Gastrocnemius medialis (tissue), 4 donors: ENCODE data around the gene ZNF580. TPM values are rescaled to one million over a fixed set of nuclear protein-coding genes. Genes with fewer than 3 reads are reported as not detected.

Source experiments
- ATAC-seq, 2 donors: fragments of 150-250 bp; one replicate each; pipeline ENCODE4 v1.9.1; 2016
- DNase-seq, 2 donors: peaks; one replicate each; pipeline ENCODE4 v3.0.0-alpha.2; 2019
- H3K27ac ChIP-seq, 4 donors: fragments of 200-600 bp; sonication (generic); 1 replicate in 1 of 4; 2 replicates in 3 of 4; pipeline ENCODE4 v1.5.1; 2016 to 2018; ENCODE audit warnings: mild to moderate bottlenecking in 2 of 4, moderate library complexity in 1 of 4
- H3K27me3 ChIP-seq, 3 donors: fragments of 200-600 bp; sonication (generic) in 2 of 3; 1 replicate in 1 of 3; 2 replicates in 2 of 3; pipeline versions ENCODE4 v1.5.1 to v1.6.0; 2016 to 2019; ENCODE audit warnings: mild to moderate bottlenecking in 1 of 3, moderate library complexity in 1 of 3
- H3K36me3 ChIP-seq, 2 donors: fragments of 200-600 bp; sonication (generic) in 1 of 2; one replicate each; pipeline ENCODE4 v1.5.1; 2017 to 2018
- H3K4me1 ChIP-seq, 2 donors: fragments of 200-600 bp; sonication (generic) in 1 of 2; one replicate each; pipeline ENCODE4 v1.5.1; 2016 to 2017; ENCODE audit warnings: mild to moderate bottlenecking in 2 of 2
- H3K4me3 ChIP-seq, 4 donors: fragments of 200-600 bp; sonication (generic) in 3 of 4; 1 replicate in 1 of 4; 2 replicates in 3 of 4; pipeline ENCODE4 v1.5.1; 2016 to 2019; ENCODE audit warnings: mild to moderate bottlenecking in 2 of 4
- H3K9me3 ChIP-seq, 3 donors: fragments of 200-600 bp; sonication (generic) in 2 of 3; 1 replicate in 1 of 3; 2 replicates in 2 of 3; pipeline ENCODE4 v1.5.1; 2016 to 2019
- POLR2A ChIP-seq, 2 donors: fragments of 450-650 bp; IDR thresholded peaks; one replicate each; pipeline ENCODE4 v1.6.1; 2017; ENCODE audit warnings: antibody characterized with exemption in 2 of 2, mild to moderate bottlenecking in 2 of 2, moderate library complexity in 2 of 2
- in situ Hi-C, 4 donors: fragments of 200-750 bp; cut with MboI; loops; one replicate each; pipeline versions ENCODE4 v1.15.0 to v1.8.0; 2017; ENCODE audit warnings: low sequenced_read_pairs in 4 of 4
- intact Hi-C: fragments of 100-400 bp; cut with DNase I; formaldehyde crosslinking; loops from one replicate; pipeline ENCODE4 v1.15.1; 2023; ENCODE audit warnings: low total_unique reads
- total RNA-seq, 4 donors: library from RNA; depleted of rRNA; stranded (reverse); fragments of >200 nt; gene quantifications; one replicate each; pipeline versions ENCODE4 v1.1.0 to v1.2.3, GENCODE V29; 2016
- TF ChIP-seq, protein P1 (sequence below), 5 experiments: fragments of 450-650 bp in 3 of 5; fragments of 200-600 bp in 2 of 5; sonication (generic) in 2 of 5; IDR thresholded peaks in 4 of 5; conservative IDR thresholded peaks in 1 of 5; 1 replicate in 4 of 5; 2 replicates in 1 of 5; pipeline ENCODE4 v1.5.1; 2016 to 2019; ENCODE audit warnings: antibody characterized with exemption in 5 of 5, mild to moderate bottlenecking in 3 of 5, moderate library complexity in 3 of 5

ZNF580 gene
- total RNA-seq, 4 donors from 2014 or later, result 1.5 to 12.3 (median 7.2) TPM

GRCh38 chr19:55617426-55617825, 23.4 kb upstream of the ZNF580 start:
- Histone ChIP-seq H3K4me1 (peaks cover 24 to 31% of the 10 kb centered on the region in 2 donors), H3K27ac (peak overlapping the region in 3 of 4 donors; percentile 5 to 98 (median 43)), H3K9me3 (no peaks in the 10 kb centered on the region), H3K36me3 (peaks cover 0 to 26% of the 10 kb centered on the region in 2 donors), H3K27me3 (no peaks in the 10 kb centered on the region), H3K4me3 (no peak overlapping the region)
- in situ Hi-C loops (no loop called here), intact Hi-C loops (no loop called here)
- DNase-seq, result no peak
- TF ChIP-seq, protein P1, sequence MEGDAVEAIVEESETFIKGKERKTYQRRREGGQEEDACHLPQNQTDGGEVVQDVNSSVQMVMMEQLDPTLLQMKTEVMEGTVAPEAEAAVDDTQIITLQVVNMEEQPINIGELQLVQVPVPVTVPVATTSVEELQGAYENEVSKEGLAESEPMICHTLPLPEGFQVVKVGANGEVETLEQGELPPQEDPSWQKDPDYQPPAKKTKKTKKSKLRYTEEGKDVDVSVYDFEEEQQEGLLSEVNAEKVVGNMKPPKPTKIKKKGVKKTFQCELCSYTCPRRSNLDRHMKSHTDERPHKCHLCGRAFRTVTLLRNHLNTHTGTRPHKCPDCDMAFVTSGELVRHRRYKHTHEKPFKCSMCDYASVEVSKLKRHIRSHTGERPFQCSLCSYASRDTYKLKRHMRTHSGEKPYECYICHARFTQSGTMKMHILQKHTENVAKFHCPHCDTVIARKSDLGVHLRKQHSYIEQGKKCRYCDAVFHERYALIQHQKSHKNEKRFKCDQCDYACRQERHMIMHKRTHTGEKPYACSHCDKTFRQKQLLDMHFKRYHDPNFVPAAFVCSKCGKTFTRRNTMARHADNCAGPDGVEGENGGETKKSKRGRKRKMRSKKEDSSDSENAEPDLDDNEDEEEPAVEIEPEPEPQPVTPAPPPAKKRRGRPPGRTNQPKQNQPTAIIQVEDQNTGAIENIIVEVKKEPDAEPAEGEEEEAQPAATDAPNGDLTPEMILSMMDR (IDR thresholded peaks at IDR 0.05 in 4 of 5, conservative IDR thresholded peaks at IDR 0.05 in 1 of 5), result no peak
- TF ChIP-seq POLR2A (IDR thresholded peaks at IDR 0.05), result no peak
- ATAC-seq, result no peak

- DNase-seq (no peak), ATAC-seq (no peak)
- TF ChIP-seq POLR2A (IDR thresholded peaks at IDR 0.05), result no peak
- TF ChIP-seq, protein P1 (IDR thresholded peaks at IDR 0.05 in 4 of 5, conservative IDR thresholded peaks at IDR 0.05 in 1 of 5), result no peak
- Histone ChIP-seq H3K9me3 (no peaks in the 10 kb centered on the region), H3K36me3 (peaks cover 0 to 26% of the 10 kb centered on the region in 2 donors), H3K4me1 (peaks cover 27 to 38% of the 10 kb centered on the region in 2 donors), H3K4me3 (no peak overlapping the region), H3K27me3 (no peaks in the 10 kb centered on the region), H3K27ac (peak overlapping the region; percentile 31 to 99 (median 98))
- in situ Hi-C loops, result no loop called here
- intact Hi-C loops, result no loop called here
Observed at GRCh38 chr19:55618426-55618825, 22.4 kb upstream of the ZNF580 start.

DNA sequence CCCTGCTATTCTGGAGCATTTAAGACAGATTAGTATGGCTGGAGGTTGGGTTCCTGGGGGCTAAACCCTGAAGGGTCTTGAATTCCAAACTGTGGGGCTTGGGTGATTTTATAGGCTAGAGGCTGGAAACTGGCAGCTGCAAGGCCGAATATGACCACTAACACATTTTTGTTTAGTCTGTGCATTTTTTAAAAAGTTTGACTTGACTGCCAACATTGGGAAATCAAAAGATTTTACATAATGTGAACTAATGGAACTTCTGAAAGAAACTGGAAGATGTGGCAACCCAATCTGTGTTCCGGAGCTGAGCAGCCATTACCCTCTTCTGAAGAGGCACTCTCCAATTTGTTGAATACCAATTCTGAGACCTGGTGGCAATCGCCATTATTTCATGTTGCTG, 21.5 kb upstream of the ZNF580 start:
- Histone ChIP-seq H3K4me3 (no peak overlapping the region), H3K9me3 (no peaks in the 10 kb centered on the region), H3K27me3 (no peaks in the 10 kb centered on the region), H3K27ac (peak overlapping the region; percentile 31 to 99 (median 98)), H3K4me1 (peaks cover 32 to 40% of the 10 kb centered on the region in 2 donors), H3K36me3 (peaks cover 0 to 26% of the 10 kb centered on the region in 2 donors)
- TF ChIP-seq POLR2A (IDR thresholded peaks at IDR 0.05), result no peak
- TF ChIP-seq, protein P1 (IDR thresholded peaks at IDR 0.05 in 4 of 5, conservative IDR thresholded peaks at IDR 0.05 in 1 of 5), result no peak
- DNase-seq (no peak), ATAC-seq (no peak)
- in situ Hi-C loops, result no loop called here
- intact Hi-C loops, result no loop called here

DNA sequence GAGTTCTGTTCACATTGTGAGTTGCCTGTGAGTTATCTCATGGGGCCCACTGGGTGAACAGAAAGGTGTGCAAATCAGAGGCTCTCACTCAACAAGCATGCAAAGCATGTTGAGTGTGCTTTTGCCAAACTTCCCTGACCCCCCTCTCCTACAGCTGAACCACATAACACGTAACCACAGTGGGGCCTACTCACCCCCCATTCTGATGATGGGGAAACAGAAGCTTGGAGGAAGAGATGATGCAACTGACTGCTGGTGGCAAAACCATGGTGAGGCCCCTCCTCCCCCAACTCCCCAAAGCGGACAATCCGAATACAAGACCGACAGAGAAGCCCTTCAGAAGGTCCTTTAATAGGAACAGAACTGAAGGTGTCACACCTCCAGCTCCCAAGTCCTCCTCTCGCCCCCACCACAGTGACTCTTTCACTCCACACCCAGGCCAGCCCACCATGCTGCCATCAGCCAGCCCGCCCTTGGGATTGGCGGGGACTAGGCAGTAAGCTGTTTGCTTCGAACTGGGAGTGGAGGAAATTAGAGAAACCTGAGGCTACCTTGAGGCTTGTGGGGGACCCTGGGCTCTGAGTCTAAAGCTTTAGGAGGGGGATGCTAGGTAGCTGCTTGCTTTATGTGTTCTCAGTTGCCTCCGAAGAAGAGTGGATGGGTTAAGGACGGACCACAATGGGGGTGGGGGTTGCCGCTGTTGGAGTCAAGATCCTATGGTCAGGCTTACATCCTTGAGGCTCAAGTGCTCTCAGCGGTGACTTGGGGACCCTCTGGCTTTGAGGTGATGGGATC, 20.2 kb upstream of the ZNF580 start:
- no peaks in the 10 kb centered on the region for H3K27me3 ChIP-seq
- peaks cover 0 to 26% of the 10 kb centered on the region in 2 donors for H3K36me3 ChIP-seq
- DNase-seq, result no peak
- no peak overlapping the region for H3K4me3 ChIP-seq
- intact Hi-C loops, result loop anchor here (5.0 kb wide), 1 partner anchor 213 kb away; the partner anchor contains the start of gene UBE2S
- TF ChIP-seq, protein P1 (IDR thresholded peaks at IDR 0.05 in 4 of 5, conservative IDR thresholded peaks at IDR 0.05 in 1 of 5), result no peak
- no peak for TF ChIP-seq POLR2A (IDR thresholded peaks at IDR 0.05)
- H3K4me1 ChIP-seq, result peaks cover 39 to 46% of the 10 kb centered on the region in 2 donors
- peak overlapping the region; percentile 97 to 99 (median 98) for H3K27ac ChIP-seq
- H3K9me3 ChIP-seq, result no peaks in the 10 kb centered on the region
- in situ Hi-C loops, result no loop called here
- ATAC-seq, result no peak
